Duodenal mucosa (tissue), 2 donors: Measurements from ENCODE around the gene KDM2B.

Source experiments
- H3K27ac ChIP-seq: one replicate; pipeline ENCODE4 v1.7.0; 2013; ENCODE audit warnings: low read depth, low read length
- H3K27me3 ChIP-seq, 2 donors: one replicate each; pipeline ENCODE4 v1.7.0; 2013; ENCODE audit warnings: low read length in 2 of 2, control low read depth in 1 of 2; ENCODE audit not compliant: insufficient read depth in 2 of 2, control insufficient read depth in 1 of 2
- H3K36me3 ChIP-seq, 2 donors: one replicate each; pipeline ENCODE4 v1.7.0; 2013; ENCODE audit warnings: low read length in 2 of 2, control low read depth in 1 of 2; ENCODE audit not compliant: insufficient read depth in 2 of 2, control insufficient read depth in 1 of 2
- H3K4me1 ChIP-seq, 2 donors: one replicate each; pipeline ENCODE4 v1.7.0; 2013; ENCODE audit warnings: low read length in 2 of 2, control low read depth in 1 of 2; ENCODE audit not compliant: insufficient read depth in 2 of 2, control insufficient read depth in 1 of 2
- H3K4me3 ChIP-seq, 2 donors: one replicate each; pipeline ENCODE4 v1.7.0; 2013; ENCODE audit warnings: low read length in 2 of 2, low read depth in 1 of 2
- H3K9ac ChIP-seq, 2 donors: one replicate each; pipeline ENCODE4 v1.7.0; 2013; ENCODE audit warnings: low read length in 2 of 2, low read depth in 1 of 2
- H3K9me3 ChIP-seq, 2 donors: one replicate each; pipeline ENCODE4 v1.7.0; 2013; ENCODE audit warnings: low read length in 2 of 2, control low read depth in 1 of 2; ENCODE audit not compliant: control insufficient read depth in 1 of 2

Gene KDM2B

DNA sequence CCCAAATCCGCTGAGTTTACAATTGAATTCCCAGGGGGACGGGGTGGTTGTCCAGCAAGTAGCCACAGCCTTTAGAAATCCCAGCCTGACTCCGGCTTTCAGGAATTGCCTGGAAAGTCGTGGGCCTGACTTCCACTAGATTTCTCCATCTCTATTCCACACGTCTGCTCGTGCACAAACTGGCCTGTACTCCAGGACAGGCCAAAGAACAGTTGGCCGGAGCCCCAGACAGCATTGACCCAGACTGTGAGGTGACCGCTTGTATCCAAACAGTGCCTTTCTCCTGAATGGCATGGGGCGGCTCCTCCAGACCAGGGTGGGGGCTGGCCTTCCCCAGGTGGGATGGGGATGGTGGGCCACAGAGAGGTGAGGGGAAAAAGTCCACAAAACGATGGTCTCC lies 62.2 kb downstream of the KDM2B start:
- peaks cover 11 to 40% of the 10 kb centered on the region in 2 donors for H3K36me3 ChIP-seq
- no peak overlapping the region for H3K9ac ChIP-seq
- no peaks in the 10 kb centered on the region for H3K9me3 ChIP-seq
- H3K4me3 ChIP-seq = no peak overlapping the region
- no peak overlapping the region for H3K27ac ChIP-seq
- no peaks in the 10 kb centered on the region for H3K27me3 ChIP-seq
- H3K4me1 ChIP-seq = peaks cover 0 to 4% of the 10 kb centered on the region in 2 donors

- peaks cover 0 to 4% of the 10 kb centered on the region in 2 donors for H3K4me1 ChIP-seq
- H3K9me3 ChIP-seq = no peaks in the 10 kb centered on the region
- H3K27ac ChIP-seq = no peak overlapping the region
- H3K4me3 ChIP-seq = no peak overlapping the region
- no peaks in the 10 kb centered on the region for H3K27me3 ChIP-seq
- H3K9ac ChIP-seq = no peak overlapping the region
- H3K36me3 ChIP-seq = peaks cover 12 to 46% of the 10 kb centered on the region in 2 donors
Observed at GRCh38 chr12:121516437-121517011, 64.3 kb downstream of the KDM2B start.

GRCh38 chr12:121515615-121516014 lies 65.2 kb downstream of the KDM2B start:
- Histone ChIP-seq H3K27ac (no peak overlapping the region), H3K4me1 (no peaks in the 10 kb centered on the region), H3K9ac (no peak overlapping the region), H3K36me3 (peaks cover 8 to 41% of the 10 kb centered on the region in 2 donors), H3K9me3 (no peaks in the 10 kb centered on the region), H3K4me3 (no peak overlapping the region), H3K27me3 (no peaks in the 10 kb centered on the region)

DNA sequence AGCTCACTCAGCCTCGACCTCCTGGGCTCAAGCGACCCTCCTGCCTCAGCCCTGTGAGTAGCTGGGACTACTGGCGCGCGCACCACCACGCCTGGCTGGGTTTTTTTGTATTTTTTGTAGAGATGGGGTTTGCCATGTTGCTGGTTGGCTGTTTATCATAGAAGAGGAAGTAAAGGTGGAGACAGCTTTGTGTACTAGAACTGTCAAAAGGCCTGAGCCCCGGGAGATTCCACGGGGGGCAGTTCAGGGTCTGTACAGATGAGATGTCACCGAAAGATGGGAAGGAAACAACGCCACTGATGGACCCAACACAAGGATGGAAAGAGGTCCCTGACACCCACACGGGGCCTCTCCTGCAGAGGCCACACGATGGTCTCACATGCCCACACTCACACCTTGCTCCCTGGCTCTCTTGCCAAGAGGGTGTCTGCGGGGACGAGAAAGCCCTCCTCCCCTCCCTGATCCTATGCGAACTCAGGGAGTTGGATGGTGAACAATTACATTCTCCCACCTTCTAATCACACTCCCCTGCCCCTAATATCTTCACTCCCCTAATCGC lies 66.6 kb downstream of the KDM2B start:
- Histone ChIP-seq H3K9me3 (no peaks in the 10 kb centered on the region), H3K9ac (no peak overlapping the region), H3K36me3 (peaks cover 8 to 40% of the 10 kb centered on the region in 2 donors), H3K4me3 (no peak overlapping the region), H3K27ac (no peak overlapping the region), H3K4me1 (no peaks in the 10 kb centered on the region), H3K27me3 (no peaks in the 10 kb centered on the region)

DNA sequence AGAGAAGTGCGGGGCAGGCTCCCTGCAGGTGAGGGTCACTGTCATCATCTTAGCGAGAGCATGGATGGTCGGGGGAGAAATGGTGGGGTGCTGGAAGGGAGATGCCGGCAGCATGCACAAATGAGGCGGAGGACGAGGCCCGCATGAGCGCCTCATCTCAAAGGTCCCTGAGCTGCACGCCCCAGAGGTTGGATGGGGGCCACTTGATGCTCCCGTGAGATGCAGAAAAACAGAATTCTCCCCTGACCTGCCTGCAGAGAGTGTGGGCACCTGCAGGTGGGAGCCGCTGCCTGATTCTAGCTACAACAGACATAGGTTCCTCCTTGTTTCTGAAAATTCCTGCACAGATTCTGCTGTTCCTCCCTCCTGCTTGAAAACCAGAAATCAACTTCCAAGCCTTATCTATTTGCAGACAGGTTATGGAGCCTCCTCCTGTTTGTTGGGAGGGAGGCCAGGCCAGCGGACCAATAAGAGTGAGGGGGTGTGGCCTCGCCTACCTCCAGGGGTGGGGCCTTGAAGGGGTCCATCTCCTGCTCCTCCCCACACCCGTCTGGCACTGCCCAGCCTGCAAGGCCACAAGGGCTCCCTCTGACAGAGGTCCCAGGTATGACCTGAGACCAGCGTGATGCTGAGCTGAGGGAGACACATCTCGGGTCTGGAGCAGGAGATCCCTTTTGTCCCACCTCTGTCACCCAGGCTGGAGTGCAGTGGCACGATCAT lies 67.2 kb downstream of the KDM2B start:
- Histone ChIP-seq H3K27ac (no peak overlapping the region), H3K4me3 (no peak overlapping the region), H3K9ac (no peak overlapping the region), H3K4me1 (no peaks in the 10 kb centered on the region), H3K36me3 (peaks cover 8 to 38% of the 10 kb centered on the region in 2 donors), H3K27me3 (no peaks in the 10 kb centered on the region), H3K9me3 (no peaks in the 10 kb centered on the region)

DNA sequence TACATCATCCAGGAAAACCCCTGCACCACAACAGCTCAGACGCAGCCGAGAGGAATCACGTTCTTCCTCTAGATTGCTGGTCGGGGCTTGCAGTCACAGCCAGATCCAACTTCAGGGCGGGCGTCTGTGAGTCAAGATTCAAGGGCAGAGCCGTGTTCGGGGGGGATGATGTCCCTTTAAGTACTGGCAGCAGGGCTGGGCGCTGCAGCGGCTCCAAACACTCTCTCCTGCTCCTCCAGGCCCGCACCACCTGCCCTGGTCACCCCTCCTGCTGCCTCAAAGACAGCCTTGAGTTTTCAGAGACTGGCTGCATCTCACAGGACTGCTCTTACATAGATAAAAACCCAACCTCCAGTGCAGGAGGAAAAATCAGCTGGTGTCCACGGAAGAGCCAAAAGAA lies 68.3 kb downstream of the KDM2B start:
- no peaks in the 10 kb centered on the region for H3K4me1 ChIP-seq
- no peaks in the 10 kb centered on the region for H3K9me3 ChIP-seq
- peaks cover 10 to 36% of the 10 kb centered on the region in 2 donors for H3K36me3 ChIP-seq
- no peaks in the 10 kb centered on the region for H3K27me3 ChIP-seq
- H3K27ac ChIP-seq = no peak overlapping the region
- no peak overlapping the region for H3K4me3 ChIP-seq
- H3K9ac ChIP-seq = no peak overlapping the region

DNA sequence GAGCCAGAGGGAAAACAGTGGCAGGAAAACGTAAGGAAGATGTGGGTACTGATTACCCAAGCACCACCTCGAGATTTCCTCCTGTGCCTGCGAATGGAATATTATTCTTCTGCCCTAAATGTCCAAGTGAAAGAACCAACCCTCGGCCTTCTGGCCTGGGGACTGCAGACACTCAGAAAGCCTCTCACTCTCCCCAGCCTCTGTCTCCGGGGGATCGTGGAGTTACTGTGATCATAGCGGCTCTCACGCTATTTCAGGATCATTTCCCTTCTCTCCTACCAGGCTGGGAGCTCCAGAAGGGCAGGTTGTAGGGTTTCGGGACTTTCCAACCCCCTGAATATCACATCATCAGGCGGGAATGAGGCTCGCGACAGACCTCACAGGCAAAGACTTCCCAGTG lies 68.9 kb downstream of the KDM2B start:
- H3K4me1 ChIP-seq = no peaks in the 10 kb centered on the region
- no peak overlapping the region for H3K9ac ChIP-seq
- no peak overlapping the region for H3K4me3 ChIP-seq
- no peak overlapping the region for H3K27ac ChIP-seq
- H3K36me3 ChIP-seq = peaks cover 10 to 32% of the 10 kb centered on the region in 2 donors
- H3K9me3 ChIP-seq = no peaks in the 10 kb centered on the region
- no peaks in the 10 kb centered on the region for H3K27me3 ChIP-seq

DNA sequence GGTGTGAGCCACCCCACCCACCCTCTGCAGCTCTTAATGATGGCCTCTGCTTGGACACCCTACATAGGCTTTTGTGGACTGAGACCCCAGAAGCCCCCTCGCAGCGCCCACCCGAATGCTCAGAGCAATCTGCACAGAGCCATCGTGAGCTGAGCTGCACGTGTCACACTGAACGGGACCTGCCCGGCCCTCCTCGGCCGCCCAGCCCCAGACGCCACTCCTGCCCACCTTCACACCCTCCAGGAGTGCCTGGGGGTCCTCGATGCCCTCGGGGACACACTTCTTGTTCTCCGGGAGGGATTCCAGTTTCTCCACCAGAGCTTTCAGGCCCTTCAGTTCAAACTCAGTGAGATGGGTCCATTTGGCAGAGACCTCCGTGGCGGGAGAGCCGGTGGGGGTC lies 71.5 kb downstream of the KDM2B start:
- peaks cover 5 to 33% of the 10 kb centered on the region in 2 donors for H3K36me3 ChIP-seq
- H3K4me3 ChIP-seq = no peak overlapping the region
- H3K4me1 ChIP-seq = no peaks in the 10 kb centered on the region
- no peak overlapping the region for H3K9ac ChIP-seq
- no peaks in the 10 kb centered on the region for H3K27me3 ChIP-seq
- no peaks in the 10 kb centered on the region for H3K9me3 ChIP-seq
- no peak overlapping the region for H3K27ac ChIP-seq

DNA sequence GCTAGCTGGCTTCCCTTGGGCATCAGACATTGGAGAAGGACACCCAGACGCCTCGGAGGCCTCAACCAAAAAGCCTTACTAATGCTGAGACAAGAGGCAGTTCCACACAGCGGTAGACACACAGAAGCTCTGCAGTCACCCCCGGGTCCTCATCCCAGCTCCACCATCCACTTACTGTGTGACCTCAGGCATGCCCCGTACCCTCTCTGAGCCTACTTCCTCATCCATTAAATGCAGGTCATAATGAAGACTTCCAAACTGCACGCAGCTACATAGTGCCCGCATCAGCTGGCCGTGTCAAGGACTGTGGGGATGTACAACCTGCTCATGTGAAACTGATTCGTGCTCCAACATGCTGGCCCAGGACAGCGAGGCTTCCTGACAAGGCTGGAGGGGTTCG lies 72.3 kb downstream of the KDM2B start:
- Histone ChIP-seq H3K27me3 (no peaks in the 10 kb centered on the region), H3K36me3 (peaks cover 5 to 39% of the 10 kb centered on the region in 2 donors), H3K4me1 (no peaks in the 10 kb centered on the region), H3K9me3 (no peaks in the 10 kb centered on the region), H3K4me3 (no peak overlapping the region), H3K27ac (no peak overlapping the region), H3K9ac (no peak overlapping the region)

GRCh38 chr12:121507984-121508383 lies 72.8 kb downstream of the KDM2B start:
- no peak overlapping the region for H3K9ac ChIP-seq
- no peaks in the 10 kb centered on the region for H3K4me1 ChIP-seq
- peaks cover 5 to 42% of the 10 kb centered on the region in 2 donors for H3K36me3 ChIP-seq
- no peaks in the 10 kb centered on the region for H3K27me3 ChIP-seq
- no peaks in the 10 kb centered on the region for H3K9me3 ChIP-seq
- H3K27ac ChIP-seq = no peak overlapping the region
- H3K4me3 ChIP-seq = no peak overlapping the region
